Mesenchymal stem cell (in vitro differentiated cells and primary cell): ENCODE data around the gene AAK1.

Experiments used
- DNase-seq: peaks from one replicate; pipeline ENCODE4 v3.0.0-alpha.2; 2013
- H2AFZ ChIP-seq: one replicate; pipeline ENCODE4 v1.6.1; 2013; ENCODE audit warnings: low read depth, mild to moderate bottlenecking, control low read depth, inconsistent platforms, low read length, moderate library complexity
- H2AK5ac ChIP-seq: 2 replicates; pipeline ENCODE4 v1.6.1; 2013; ENCODE audit warnings: low read length, moderate library complexity, mild to moderate bottlenecking, inconsistent platforms; ENCODE audit not compliant: severe bottlenecking
- H2BK120ac ChIP-seq: one replicate; pipeline ENCODE4 v1.6.1; 2013; ENCODE audit warnings: low read depth, mild to moderate bottlenecking, inconsistent platforms, low read length, moderate library complexity
- H2BK12ac ChIP-seq, 2 experiments: one replicate each; pipeline ENCODE4 v1.6.1; 2013; ENCODE audit warnings: inconsistent platforms in 2 of 2, low read length in 2 of 2, mild to moderate bottlenecking in 2 of 2, moderate library complexity in 2 of 2, control low read depth in 1 of 2
- H2BK15ac ChIP-seq: one replicate; pipeline ENCODE4 v1.6.1; 2013; ENCODE audit warnings: mild to moderate bottlenecking, low read depth, inconsistent platforms; ENCODE audit not compliant: poor library complexity, severe bottlenecking
- H2BK5ac ChIP-seq: 2 replicates; pipeline ENCODE4 v1.6.1; 2013; ENCODE audit warnings: low read depth, mild to moderate bottlenecking, low read length, control low read depth, inconsistent platforms; ENCODE audit not compliant: poor library complexity, severe bottlenecking
- H3K14ac ChIP-seq, 2 experiments: one replicate each; pipeline ENCODE4 v1.6.1; 2013; ENCODE audit warnings: inconsistent platforms in 2 of 2, low read length in 2 of 2, control low read depth in 1 of 2, mild to moderate bottlenecking in 1 of 2, moderate library complexity in 1 of 2
- H3K18ac ChIP-seq, 2 experiments: one replicate each; pipeline ENCODE4 v1.6.1; 2013; ENCODE audit warnings: inconsistent platforms in 2 of 2, low read length in 2 of 2, control low read depth in 1 of 2, low read depth in 1 of 2, mild to moderate bottlenecking in 1 of 2
- H3K23ac ChIP-seq, 2 experiments: one replicate each; pipeline ENCODE4 v1.6.1; 2013; ENCODE audit warnings: inconsistent platforms in 2 of 2, low read length in 2 of 2, mild to moderate bottlenecking in 2 of 2, moderate library complexity in 2 of 2, control low read depth in 1 of 2
- H3K27ac ChIP-seq: 2 replicates; pipeline ENCODE4 v1.5.1; 2013; ENCODE audit warnings: mild to moderate bottlenecking, moderate library complexity, low read length, control low read depth, inconsistent platforms; ENCODE audit not compliant: poor library complexity, severe bottlenecking
- H3K27me3 ChIP-seq, 2 experiments: 2 replicates each; pipeline versions ENCODE4 v1.6.1 to v1.7.0; 2013; ENCODE audit warnings: low read length in 2 of 2, mild to moderate bottlenecking in 2 of 2, moderate library complexity in 2 of 2, control low read depth in 1 of 2, inconsistent platforms in 1 of 2; ENCODE audit not compliant: control insufficient read depth in 1 of 2, insufficient read depth in 1 of 2
- H3K36me3 ChIP-seq, 2 experiments: 2 replicates each; pipeline versions ENCODE4 v1.6.1 to v1.7.0; 2013; ENCODE audit warnings: low read length in 2 of 2, control low read depth in 1 of 2, inconsistent platforms in 1 of 2, low read depth in 1 of 2, mild to moderate bottlenecking in 1 of 2; ENCODE audit not compliant: insufficient read depth in 2 of 2, control insufficient read depth in 1 of 2
- H3K4ac ChIP-seq, 2 experiments: one replicate each; pipeline ENCODE4 v1.6.1; 2013; ENCODE audit warnings: inconsistent platforms in 2 of 2, low read length in 2 of 2, mild to moderate bottlenecking in 2 of 2, moderate library complexity in 2 of 2, control low read depth in 1 of 2, low read depth in 1 of 2
- H3K4me1 ChIP-seq: 2 replicates; pipeline ENCODE4 v1.6.1; 2013; ENCODE audit warnings: low read depth, low read length, control low read depth; ENCODE audit not compliant: control insufficient read depth, insufficient read depth
- H3K4me2 ChIP-seq: 2 replicates; pipeline ENCODE4 v1.6.1; 2013; ENCODE audit warnings: low read length, mild to moderate bottlenecking, inconsistent platforms; ENCODE audit not compliant: poor library complexity, severe bottlenecking
- H3K4me3 ChIP-seq, 2 experiments: 2 replicates each; pipeline versions ENCODE4 v1.5.1 to v1.7.0; 2013; ENCODE audit warnings: low read length in 2 of 2, mild to moderate bottlenecking in 2 of 2, control low read depth in 1 of 2, low read depth in 1 of 2; ENCODE audit not compliant: insufficient read depth in 1 of 2
- H3K79me1 ChIP-seq: replicated peaks from 2 replicates; pipeline ENCODE4 v1.6.1; 2013; ENCODE audit warnings: mild to moderate bottlenecking, control low read depth, low read length, inconsistent platforms; ENCODE audit not compliant: poor library complexity, severe bottlenecking
- H3K9ac ChIP-seq: 2 replicates; pipeline ENCODE4 v1.7.0; 2013; ENCODE audit warnings: mild to moderate bottlenecking, low read length, moderate library complexity
- H3K9me3 ChIP-seq: 2 replicates; pipeline ENCODE4 v1.7.0; 2013; ENCODE audit warnings: mild to moderate bottlenecking, low read length; ENCODE audit not compliant: control insufficient read depth
- H4K8ac ChIP-seq: one replicate; pipeline ENCODE4 v1.6.1; 2013; ENCODE audit warnings: inconsistent platforms, mild to moderate bottlenecking, low read length, moderate library complexity
- H4K91ac ChIP-seq: one replicate; pipeline ENCODE4 v1.6.1; 2013; ENCODE audit warnings: mild to moderate bottlenecking, low read length, inconsistent platforms
- WGBS: methylation state at CpG from one replicate; pipeline ENCODE4 v1.1.7; 2013; ENCODE audit warnings: mixed read lengths; 5-methylcytosine and 5-hydroxymethylcytosine counted together

AAK1 gene

DNA sequence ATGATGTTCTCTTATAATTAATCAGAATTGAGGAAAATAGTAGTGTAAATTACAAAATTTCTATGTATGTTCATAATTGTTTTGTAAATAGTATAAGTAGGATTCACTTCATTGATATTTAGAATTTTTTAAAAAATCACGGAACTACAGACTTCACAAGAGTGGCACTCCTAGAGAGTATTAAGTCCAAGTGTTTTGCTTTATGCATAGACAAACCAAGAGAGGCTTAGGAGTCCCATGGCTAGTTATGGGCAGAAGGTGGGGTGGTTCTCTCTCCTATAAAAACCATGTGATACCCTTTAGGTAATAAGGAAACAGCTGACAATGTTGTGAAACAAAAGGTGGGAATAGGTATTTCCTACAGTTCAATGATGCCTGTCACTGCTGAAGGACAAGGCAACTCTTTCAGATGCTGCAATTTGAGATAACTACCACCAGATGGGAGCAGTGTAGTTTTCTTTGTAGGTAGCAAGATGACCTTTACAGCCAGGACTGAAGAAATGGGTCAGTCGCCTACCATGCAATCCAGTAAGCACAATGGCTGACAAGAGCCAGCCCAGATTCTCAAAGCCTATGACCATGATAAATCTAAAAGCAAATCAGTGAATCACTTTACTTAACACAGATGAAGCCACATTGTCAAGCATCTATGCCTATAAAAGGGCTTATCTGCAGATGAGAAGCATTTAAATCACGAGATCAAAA lies 83.9 kb downstream of the AAK1 start:
- Histone ChIP-seq H2BK15ac (no peak overlapping the region), H2BK120ac (no peak overlapping the region), H3K79me1 (peaks cover 37% of the 10 kb centered on the region), H2BK12ac (no peak overlapping the region), H3K4me3 (no peak overlapping the region), H3K27ac (no peak overlapping the region), H3K27me3 (no peaks in the 10 kb centered on the region), H3K36me3 (peaks cover 7 to 9% of the 10 kb centered on the region in 2 experiments), H3K4me1 (peaks cover 7% of the 10 kb centered on the region), H3K4me2 (no peak overlapping the region), H3K9me3 (no peaks in the 10 kb centered on the region), H3K9ac (peak overlapping the region; percentile 9), H2BK5ac (no peak overlapping the region), H4K8ac (no peak overlapping the region), H3K18ac (no peak overlapping the region), H3K4ac (no peak overlapping the region), H2AFZ (no peak overlapping the region), H3K14ac (no peak overlapping the region), H3K23ac (no peak overlapping the region), H4K91ac (no peak overlapping the region), H2AK5ac (no peak overlapping the region)
- DNase-seq, result peak; percentile 71
- 78% methylated on average over 3 of the region's 3 CpGs for WGBS

DNA sequence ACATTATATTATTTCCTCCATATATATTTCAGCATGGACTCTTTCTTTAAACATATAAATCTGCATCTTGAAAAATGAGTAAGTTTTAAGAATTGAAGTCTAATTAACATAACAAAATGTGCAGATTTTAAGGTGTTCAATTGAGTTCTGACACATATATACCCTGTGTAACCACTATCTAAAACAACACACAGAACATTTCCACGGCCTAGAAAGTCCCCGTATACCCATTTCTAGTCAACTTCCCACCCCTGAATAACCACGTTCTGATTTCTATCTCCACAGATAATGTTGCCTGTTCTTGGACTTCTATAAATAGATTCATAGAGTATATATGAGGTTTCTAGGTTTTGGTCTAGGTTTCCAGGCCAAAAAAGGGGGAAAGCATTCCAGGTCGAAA lies 87.5 kb downstream of the AAK1 start:
- no peak overlapping the region for H3K4me2 ChIP-seq
- H2BK5ac ChIP-seq, result no peak overlapping the region
- peaks cover 6% of the 10 kb centered on the region for H3K4me1 ChIP-seq
- H3K36me3 ChIP-seq, result peaks cover 11 to 15% of the 10 kb centered on the region in 2 experiments
- no peak overlapping the region for H3K4me3 ChIP-seq
- no peak overlapping the region for H4K91ac ChIP-seq
- no peak overlapping the region for H3K9ac ChIP-seq
- no peak overlapping the region for H3K27ac ChIP-seq
- no peak overlapping the region for H2BK15ac ChIP-seq
- H2AK5ac ChIP-seq, result no peak overlapping the region
- H2AFZ ChIP-seq, result no peak overlapping the region
- H3K9me3 ChIP-seq, result no peaks in the 10 kb centered on the region
- 99% methylated on average over 3 of the region's 4 CpGs for WGBS
- H3K14ac ChIP-seq, result no peak overlapping the region
- no peak overlapping the region for H4K8ac ChIP-seq
- no peak overlapping the region for H3K23ac ChIP-seq
- peaks cover 35% of the 10 kb centered on the region for H3K79me1 ChIP-seq
- H2BK12ac ChIP-seq, result no peak overlapping the region
- H3K18ac ChIP-seq, result no peak overlapping the region
- no peaks in the 10 kb centered on the region for H3K27me3 ChIP-seq
- no peak for DNase-seq
- H3K4ac ChIP-seq, result no peak overlapping the region
- H2BK120ac ChIP-seq, result no peak overlapping the region

DNA sequence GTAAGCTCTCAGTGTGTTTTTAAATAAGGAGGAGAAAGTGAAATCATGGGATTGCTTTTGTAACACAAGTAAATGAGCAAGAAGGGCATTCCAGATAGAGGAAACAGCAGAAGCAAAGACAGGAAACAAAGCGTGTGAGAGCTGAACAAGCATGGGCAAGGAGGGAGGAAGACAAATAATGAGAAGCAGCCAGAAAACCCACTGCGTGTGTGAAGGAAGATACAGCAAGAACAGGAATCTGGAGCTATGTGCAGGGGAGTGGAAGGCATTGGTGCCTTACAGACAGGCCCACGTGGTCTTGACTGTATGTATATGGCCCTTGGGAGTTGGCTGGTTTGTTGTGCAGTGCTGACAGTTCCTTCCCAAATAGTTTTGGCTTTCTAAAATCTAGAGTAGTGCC lies 88.6 kb downstream of the AAK1 start:
- Histone ChIP-seq H2AFZ (no peak overlapping the region), H3K36me3 (peaks cover 14 to 15% of the 10 kb centered on the region in 2 experiments), H2BK5ac (no peak overlapping the region), H3K27me3 (no peaks in the 10 kb centered on the region), H3K18ac (no peak overlapping the region), H4K8ac (no peak overlapping the region), H2BK15ac (no peak overlapping the region), H2AK5ac (no peak overlapping the region), H2BK120ac (no peak overlapping the region), H3K9ac (peak overlapping the region; percentile 51), H3K79me1 (peaks cover 35% of the 10 kb centered on the region), H3K4me3 (no peak overlapping the region), H3K4me2 (no peak overlapping the region), H3K23ac (no peak overlapping the region), H3K27ac (no peak overlapping the region), H3K9me3 (no peaks in the 10 kb centered on the region), H4K91ac (no peak overlapping the region), H3K4me1 (peaks cover 5% of the 10 kb centered on the region), H2BK12ac (peak overlapping the region in 1 of 2 experiments; percentile 34), H3K14ac (no peak overlapping the region), H3K4ac (no peak overlapping the region)
- 88% methylated on average over 3 of the region's 3 CpGs for WGBS
- no peak for DNase-seq

DNA sequence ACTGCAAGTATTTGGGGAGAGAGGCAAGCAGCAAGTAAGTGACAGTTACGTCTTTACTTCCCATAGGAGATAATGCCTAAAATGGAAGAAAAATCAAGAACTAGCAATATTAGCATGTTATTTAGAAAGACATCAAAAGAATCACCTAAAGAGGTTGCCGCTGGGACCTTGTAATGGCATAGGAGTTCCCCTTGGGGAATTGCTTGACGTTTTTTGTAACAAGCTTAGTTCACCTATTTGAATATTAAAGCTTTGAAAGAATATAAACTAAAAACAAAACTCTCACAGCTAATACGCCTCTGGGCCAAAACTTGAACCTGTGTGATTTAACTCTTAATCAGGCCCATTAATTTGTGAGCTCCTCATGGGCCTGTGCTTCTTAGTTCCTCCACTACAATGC lies 89.0 kb downstream of the AAK1 start:
- H2AFZ ChIP-seq, result no peak overlapping the region
- H3K4me3 ChIP-seq, result no peak overlapping the region
- H3K18ac ChIP-seq, result no peak overlapping the region

More for the DNA sequence above, 89.0 kb downstream of the AAK1 start:
- Histone ChIP-seq H3K23ac (no peak overlapping the region), H3K27ac (no peak overlapping the region), H3K4ac (no peak overlapping the region), H3K14ac (no peak overlapping the region), H3K79me1 (peaks cover 34% of the 10 kb centered on the region), H3K9me3 (no peaks in the 10 kb centered on the region), H4K8ac (no peak overlapping the region), H2BK5ac (no peak overlapping the region), H2AK5ac (no peak overlapping the region), H2BK12ac (no peak overlapping the region), H3K36me3 (peaks cover 14 to 15% of the 10 kb centered on the region in 2 experiments), H3K4me2 (no peak overlapping the region), H3K27me3 (no peaks in the 10 kb centered on the region), H4K91ac (no peak overlapping the region), H2BK15ac (no peak overlapping the region), H3K4me1 (peaks cover 5% of the 10 kb centered on the region), H3K9ac (peak overlapping the region; percentile 51), H2BK120ac (no peak overlapping the region)
- 100% methylated on average over 2 of the region's 4 CpGs for WGBS
- no peak for DNase-seq
